SHP77 treated with DMSO at 0.1 percent for 48 hours (cell line): ENCODE measurements around the gene TLR3.
"Not testable (repeated sequence)": the region's sequence is repeated elsewhere in the genome, so short reads cannot be mapped to it uniquely, and the experiment has no call there.

ENCODE experiments used
- DNase-seq: peaks from one replicate; lab custom pipeline; 2025; lab: John Stamatoyannopoulos, UW

TLR3 gene

DNA sequence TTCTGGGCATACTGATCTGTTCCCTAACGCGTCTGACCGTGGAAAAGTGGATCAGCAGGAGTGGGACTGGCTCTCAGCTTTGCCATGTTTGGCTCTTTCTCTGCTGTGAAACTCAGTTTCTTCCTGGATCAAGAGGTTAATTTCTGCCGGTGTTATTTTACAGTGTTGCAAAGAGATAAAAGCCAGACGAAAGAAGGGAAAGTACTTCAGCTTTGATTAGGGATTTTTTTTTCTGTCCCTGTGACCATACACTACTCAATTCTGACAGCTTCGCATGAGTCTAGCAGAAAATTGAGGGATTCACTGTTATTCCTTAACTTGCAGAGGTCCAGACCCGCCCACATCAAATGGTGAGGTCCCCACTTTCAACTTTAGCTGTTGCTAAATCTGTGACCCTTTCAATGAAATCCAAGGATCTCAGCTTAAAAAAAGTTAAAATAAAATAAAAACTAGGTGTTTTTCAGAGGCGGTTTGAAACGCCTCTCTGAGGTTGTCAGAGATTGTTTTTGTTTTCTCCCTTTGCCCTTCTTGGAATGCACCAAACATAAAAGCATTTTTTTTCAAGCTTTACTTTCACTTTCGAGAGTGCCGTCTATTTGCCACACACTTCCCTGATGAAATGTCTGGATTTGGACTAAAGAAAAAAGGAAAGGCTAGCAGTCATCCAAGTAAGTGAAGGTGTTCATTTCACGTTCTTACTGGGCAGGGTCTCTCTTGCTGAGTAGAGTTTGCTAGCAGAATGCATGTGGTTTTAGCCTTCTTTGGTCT, at the start of gene TLR3:
Gene TLR3, plus strand, starts transcription at position 576 of the 768 bp plus-strand sequence. CDS start 7,464 bp downstream, outside the sequence.
- DNase-seq: no peak

DNA sequence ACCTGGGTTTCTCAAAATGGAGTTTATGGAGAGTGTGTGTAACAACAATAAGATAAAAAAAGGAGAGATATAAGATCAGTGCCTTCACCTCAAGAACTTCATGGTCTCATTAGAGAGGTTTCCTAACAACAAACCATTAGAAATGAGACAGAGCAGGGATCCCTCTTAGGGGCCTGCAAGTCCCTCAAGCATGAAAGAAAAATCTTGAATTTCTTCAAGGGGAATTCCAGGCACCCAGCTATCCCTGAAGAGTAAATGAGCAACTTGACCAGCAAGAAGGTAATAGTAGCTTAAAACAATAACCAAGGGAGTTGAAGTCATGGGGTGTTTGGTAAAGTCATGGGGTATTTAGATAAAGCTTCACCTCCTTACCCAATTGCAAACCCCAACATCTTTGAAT, 49.7 kb upstream of the TLR3 start:
- no peak for DNase-seq

DNA sequence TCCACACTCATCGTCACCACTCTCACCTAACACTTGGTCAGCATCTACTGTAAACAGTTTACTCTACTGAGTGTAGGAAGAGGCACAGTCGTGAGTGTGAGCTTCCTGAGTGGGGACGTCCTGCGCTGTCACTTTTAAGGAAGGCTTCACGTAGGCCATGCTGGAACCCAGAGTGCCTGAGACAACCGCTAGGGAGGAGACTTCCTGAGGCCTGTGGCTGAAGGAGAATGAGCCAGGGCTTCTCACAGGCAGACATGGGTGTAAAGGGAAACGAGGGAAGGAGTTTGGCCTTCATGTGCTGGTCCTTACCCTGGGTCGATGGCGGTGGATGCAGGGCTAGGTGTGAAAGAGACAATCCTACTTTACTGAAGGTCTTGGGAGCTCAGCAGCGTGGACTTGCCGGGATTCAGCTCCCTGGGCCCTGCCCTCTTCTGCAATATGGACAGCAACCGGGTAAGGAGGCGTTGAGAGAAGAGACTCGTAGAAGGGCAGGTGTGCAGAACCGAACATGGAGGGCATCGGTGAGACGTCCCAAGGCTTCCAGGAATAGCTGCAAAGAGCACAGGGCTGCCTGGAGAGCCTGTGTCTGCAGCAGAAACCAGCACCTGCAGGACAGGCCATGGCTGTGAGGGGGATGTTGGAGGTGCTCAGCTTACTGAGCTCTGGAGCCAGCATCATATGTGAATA, 48.7 kb upstream of the TLR3 start:
- no peak for DNase-seq

DNA sequence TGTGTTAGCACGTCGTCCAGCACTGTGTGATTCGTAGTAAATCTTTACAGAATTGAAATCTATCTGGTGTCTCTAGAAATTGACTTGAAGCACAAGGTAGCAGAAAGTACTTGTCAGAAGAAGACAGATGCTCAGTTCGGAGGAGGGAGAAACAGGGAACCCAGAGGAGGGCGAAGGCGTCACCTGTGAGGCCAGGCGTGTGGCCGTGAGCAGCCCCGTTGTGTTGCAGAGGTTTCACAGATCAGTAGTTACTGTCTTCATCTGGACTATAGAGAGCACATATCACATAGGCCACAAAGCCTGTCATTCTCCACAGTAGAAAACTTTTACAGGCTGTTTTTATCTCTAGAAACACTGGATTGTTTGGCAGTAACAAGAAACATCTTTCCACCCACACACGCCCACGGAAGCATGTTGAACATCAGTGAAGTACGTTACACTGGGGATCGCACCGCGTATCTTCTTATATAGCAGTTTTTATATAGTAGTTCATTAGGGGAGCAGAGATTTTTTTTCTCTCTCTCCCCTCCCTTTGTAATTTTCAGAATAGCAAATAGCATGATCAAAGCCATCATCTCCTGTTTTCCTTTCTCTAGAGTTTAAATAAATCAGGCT, 48.1 kb upstream of the TLR3 start:
- DNase-seq: no peak

DNA sequence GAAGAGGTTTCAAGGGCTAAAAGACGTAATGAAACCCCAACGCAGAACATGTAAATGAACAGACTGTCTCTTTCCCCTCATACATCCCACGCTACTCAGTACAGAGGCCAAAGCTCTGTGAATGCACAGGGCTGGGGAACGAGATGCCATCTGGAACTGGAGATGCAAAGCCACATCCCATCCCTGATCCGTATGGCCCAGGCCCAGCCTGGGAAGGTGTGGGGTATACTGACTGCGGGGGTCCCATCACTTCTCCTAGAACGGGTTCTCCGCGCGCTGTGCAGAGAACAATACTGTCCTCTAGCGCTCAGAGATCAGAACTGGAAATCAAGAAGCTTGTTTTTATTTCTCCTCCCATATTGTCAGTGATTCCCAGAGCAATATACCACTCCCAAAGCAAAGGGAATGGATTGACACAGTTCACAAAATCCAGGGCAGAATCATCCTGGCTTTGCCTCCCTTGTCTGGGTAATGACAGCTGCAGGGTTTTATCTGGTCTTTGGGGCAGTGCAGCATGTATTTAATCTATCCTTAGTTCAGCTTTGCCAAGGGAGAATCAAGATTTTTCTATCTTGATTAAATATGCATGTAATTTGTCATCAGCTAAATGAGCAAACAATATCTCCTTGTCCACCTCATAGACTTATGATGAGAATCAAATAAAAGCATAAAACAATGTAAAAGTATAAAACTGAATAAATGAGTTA, 47.3 kb upstream of the TLR3 start:
- no peak for DNase-seq

DNA sequence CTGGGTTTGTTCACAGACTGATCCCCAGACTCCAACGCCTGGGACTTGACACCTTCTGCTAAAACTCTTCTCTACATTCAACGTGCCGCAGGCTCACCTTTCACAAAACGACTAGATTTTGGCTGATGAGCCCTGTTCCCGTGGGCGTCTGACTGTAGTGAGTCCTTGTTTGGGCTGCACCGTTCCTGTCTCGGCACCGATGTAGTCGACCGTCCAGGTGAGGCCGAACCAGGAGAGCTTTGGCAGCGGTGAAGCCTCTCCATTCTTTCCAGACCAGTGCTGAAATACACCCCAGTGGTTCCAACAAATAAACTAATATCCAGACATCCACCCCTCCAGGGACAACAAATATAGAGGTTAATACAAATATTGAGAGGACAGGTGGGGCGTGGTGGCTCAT, 45.0 kb upstream of the TLR3 start:
- DNase-seq: no peak

DNA sequence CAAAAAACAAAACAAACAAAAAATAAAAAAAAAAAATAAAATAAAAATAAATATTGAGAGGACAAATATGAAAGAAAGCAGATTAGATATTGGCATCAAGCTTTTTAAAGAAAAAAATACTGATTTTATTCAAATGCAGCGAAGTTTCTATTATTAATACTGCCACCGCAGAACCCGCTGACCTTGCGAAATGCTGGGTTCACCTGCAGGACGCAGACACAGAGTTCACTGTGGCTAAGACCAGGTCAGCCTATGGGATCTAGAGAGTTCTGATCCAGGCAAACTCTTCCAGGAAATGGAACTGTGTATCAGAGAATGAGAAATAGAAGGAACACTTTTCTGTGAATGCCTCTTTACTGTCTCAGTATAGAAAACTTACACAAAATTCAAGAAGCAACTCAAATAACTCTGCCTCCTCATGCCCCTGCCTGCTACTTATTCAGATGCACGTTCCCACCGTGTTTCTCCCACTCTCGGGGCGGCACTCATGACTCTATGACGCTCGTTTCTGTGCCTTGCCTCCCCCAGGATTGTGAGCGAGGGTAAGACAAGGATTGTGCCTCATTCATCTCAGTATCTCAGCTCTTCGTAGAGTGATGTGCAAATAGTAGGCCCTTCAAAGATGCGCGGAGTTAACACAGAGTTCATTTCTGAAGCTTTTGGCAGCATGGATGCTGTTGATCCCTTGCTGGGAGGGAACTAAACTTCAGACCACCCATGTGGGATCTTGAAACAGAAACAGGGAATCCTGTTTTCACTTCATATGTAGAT, 44.1 kb upstream of the TLR3 start:
- no peak for DNase-seq

DNA sequence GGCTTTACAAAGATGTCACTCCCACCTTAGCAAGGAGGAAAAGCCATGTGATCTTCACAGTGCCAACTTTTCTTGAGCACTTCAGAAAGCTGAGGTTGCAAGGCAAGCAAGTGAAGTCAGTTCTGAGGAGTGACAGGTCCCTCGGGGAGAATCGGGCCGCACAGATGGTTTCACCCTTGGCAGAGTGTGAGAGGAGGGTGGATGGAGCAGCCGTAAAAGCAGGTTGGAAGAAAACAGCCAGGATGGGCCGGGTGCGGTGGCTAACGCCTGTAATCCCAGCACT, 43.6 kb upstream of the TLR3 start:
- DNase-seq: no peak

DNA sequence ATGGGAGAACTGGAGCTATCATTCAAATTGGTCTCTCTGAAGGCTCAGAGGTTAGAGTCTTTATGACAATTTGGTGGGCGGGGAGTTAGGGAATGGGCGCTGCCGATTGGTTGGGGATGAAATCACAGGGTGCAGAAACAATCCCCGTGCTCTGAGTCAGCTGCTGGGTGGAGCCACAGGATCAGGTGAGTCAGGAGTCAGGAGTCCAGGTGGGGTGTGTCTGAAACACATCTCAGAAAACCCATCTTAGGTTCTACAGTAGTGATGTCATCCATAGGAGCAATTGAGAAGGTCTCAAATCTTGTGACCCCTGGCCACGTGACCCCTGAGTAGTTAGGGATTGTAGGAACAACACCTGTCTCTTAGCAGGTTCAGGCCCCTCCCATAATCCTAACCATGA, 41.6 kb upstream of the TLR3 start:
- no peak for DNase-seq

DNA sequence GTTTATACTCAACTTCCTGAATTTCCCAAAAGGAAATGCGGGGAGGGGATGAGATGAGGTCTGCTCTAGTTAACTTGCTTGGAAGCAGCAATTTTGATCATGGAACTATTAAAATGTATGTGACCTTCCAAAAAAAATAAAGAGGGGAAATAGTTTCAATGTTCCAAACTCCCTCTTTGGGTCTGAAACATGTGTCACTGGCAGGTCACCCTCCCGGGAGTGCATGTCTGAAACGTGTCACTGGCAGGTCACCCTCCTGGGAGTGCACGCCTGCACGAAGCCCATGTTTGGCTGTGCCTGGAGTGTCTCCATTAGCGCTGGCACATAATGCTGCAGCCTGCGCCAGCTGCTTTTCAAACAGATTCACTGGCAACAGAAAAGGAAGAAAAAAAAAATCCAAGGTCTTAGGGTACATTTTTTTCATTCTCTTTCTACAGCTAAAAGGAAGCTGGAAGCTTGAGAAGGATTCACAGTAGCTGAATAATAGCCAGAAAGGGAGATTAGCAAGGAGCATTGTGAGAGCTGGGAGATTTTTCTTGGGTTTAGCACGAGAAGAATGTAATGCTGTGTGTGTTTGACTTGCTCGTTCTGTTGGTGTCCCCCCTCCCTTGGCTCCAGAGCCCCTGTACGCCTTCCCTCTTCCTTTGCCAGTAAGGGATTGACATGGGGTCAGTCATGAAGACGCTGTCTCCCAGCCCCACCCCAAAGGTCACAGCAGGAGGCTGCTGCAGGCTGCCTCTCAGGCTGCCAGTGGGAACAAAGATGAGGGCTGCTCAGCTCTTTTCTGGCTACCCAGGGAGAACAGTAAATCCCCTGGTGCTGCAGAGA, 39.2 kb upstream of the TLR3 start:
- DNase-seq: no peak

DNA sequence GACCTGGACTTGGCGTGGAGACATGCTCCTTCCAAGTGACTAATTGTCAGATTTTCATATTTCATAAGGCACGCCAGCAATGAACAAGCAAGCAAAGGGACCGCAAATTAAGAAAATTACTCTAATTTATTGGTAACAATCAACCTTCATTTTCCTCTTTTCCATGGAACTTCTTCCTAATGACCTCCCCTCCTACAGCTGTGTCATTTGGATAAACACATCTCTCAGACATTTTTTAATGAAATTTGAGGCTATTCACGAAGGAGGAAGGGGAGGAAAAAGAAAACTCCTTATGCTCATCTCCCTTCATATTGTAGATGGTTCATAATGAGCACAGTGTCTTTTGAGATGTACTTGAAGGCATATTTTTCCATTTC, 38.6 kb upstream of the TLR3 start:
- no peak for DNase-seq

DNA sequence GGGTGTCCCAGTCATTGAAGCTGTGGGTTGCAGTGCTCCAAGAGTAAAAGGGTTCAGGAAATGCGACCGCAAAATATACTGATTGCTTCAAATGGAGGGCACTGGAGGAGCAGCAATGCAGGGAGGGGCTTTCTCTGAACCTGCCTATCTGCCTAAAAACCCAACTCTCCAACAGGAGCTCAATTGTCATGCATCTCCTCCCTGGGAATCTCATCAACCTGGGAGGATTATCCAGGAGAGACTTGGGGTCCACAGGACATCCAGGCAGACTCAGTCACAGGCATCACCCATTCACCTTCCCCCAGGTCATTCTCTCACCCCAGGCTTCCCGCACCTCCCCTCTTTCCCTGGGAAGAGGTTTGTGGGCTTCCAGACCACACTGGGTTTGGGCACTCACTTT, 38.2 kb upstream of the TLR3 start:
- no peak for DNase-seq

DNA sequence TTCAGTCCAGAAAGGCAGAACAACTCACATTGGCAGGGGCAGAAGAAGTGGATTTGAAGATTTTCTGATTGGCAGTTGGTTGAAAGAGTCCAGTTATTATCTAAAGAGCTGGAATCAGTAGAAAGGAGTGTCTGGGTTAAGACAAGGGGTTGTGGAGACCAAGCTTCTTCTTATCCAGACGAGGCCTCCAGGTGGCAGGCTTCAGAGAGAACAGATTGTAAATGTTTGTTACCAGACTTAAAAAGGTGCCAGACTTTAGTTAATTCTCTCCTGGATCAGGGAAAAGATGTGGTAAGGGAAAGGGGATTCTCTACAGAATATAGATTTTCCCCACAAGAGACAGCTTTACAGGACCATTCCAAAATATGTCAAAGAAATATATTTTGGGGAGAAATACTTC, 36.7 kb upstream of the TLR3 start:
- no peak for DNase-seq

DNA sequence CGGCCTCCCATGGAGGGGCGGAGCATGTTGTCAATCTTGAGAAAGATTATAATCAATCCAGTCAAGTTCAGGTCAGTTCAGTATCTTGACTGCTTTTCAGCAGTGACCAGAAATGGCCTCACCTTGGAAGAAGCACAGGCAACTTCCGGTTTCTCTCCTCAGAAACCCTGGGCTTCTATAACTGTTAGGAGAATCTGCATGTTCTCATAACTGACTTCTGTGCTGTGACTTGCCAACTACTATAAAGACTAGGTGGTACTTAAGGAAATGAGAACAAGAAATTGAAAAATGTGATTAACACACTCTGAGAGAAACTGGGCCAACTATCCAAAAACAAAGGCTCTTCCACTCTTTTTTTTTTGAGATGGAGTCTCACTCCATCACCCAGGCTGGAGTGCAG, 35.9 kb upstream of the TLR3 start:
- DNase-seq: no peak

DNA sequence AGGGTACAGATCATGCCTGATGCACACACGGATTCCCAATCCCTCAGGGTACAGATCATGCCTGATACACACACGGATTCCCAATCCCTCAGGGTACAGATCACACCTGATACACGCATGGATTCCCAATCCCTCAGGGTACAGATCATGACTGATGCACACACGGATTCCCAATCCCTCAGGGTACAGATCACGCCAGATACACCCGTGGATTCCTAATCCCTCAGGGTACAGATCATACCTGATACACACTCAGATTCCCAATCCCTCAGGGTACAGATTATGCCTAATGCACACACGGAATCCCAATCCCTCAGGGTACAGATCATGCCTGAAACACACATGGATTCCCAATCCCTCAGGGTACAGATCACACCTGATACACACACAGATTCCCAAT, 34.3 kb upstream of the TLR3 start:
- not testable (repeated sequence) for DNase-seq

DNA sequence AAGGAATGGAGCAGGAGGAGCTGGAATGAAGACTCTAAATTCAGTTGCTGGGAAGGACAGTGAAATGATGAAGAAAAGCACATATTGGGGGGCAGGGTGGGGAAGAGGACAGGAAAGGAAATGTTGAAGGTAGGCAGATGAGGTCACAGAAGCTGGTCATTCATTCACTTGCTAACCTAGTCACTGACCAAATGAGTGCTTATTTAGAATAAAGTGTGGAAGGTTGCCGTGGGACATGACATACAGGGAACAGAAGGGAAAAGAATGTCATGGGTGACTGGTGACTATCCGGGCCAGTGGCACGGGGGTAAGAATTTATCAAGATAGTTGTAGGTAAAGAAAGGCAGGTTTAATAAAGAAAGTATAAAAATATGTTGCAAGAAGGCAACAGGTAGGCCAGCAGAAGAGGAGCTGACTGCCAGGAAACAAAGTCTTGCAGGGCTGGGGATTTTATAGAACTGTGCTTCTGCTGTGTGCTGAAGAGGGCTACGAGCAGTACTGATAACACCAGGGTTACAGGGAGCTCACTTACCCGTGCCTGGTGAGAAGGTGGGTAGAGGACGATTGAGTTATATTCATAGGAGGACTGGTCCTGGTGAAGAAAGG, 31.9 kb upstream of the TLR3 start:
- DNase-seq: no peak

DNA sequence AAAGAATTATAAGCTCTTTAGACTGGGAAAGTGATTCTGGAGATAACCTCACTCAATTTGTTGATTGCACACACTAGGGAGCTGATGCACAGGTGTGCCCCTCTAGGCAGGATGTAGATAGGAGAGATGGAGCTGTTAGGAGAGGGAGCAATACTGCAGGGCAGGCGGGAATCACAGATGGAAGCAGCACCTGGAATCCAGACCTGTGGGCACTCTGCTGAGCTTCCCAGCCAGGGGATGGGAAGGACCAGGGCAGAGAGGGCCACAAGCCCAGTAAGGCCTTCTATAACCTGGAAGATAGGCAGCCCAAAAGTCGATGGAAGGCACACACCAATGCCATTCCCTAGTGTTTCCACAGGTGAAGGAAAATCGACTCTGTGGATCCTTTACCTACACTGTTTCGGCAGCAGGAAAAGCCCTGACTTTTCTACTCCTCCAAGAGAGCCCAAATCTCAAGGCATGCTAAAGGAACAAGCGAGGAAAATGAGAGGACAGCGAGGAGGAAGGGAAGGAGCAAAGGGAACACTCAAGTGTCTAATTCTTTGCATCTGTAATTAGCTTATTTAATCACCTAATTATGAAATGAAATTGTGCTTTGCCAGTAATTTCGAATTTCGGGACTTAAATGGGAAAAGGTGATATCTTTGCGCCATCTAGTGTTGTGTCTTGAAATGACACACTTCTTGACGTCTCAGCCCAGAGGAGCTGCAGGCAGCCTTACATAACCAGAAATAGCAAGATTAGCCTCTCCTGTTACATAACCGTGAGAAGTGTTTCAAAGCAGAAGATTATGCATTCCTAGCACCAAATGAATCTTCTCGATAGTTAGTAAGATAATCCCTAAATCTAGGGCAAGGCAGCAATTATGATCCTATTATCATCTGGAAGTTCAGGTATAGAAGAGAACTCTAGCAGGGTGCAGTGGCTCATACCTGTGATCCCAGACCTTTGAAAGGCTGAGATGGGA, 31.0 kb upstream of the TLR3 start:
- DNase-seq: no peak

DNA sequence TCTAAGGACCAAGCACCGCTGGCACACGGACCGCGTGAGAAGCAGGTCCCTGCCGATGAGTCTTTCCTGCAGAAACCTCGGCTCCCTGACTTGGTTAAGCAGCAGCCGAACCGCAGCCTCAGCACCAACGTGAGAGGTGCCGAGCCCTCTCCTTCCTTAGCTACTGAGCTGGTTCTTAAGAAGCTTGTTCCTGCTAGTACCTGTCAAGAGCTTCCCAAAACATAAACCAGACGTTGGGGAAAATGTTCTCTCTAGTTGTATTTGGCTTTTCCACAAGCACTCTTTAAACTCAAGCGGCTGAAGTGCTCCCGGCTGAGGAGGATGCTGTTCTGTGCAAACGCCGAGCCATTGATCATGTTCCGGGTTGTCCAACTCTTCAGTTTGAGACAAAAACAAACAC, 29.3 kb upstream of the TLR3 start:
- no peak for DNase-seq

DNA sequence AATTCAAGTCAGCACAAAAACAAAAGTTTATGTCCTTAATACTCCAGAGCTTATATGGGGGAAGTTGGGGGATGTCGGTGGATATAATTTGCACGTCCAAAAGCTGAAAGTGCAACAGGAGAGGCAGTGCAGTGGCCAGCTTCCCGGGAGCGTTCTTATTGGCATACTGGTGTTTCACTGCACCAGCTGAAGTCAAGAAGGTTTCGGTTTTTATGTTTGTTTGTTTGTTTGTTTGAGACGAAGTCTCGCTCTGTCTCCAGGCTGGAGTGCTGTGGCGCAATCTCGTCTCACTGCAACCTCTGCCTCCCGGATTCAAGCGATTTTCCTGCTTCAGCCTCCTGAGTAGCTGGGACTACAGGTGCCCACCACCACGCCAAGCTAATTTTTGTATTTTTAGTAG, 28.6 kb upstream of the TLR3 start:
- no peak for DNase-seq

DNA sequence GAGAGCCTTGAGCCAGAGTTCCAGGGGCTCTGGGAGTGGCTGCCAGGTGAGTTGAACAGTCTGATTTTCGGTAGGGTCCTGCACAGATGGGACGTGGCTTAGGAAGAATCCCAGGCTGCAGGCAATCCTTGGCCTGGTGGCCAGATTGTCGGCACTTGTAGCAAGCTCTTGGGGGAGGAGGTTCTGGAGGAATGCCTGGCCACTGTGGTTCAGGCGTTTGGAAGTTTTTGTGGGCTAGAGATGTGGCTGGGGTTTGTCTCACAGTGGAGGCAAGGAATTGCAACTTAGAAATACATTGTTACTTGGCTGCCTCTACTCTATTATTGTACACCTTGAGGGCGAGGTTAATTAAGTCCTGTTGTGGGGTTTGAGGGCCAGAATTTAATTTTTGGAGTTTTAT, 21.5 kb upstream of the TLR3 start:
- not testable (repeated sequence) for DNase-seq
